Measurements from ENCODE around the gene SP5.

GRCh38 chr2:170665743-170666142 is 49.4 kb upstream of the SP5 start:
- TF ChIP-seq POLR2A (IDR thresholded peaks at IDR 0.05) (no peak), EP300 (IDR thresholded peaks at IDR 0.05) (no peak)
- TF ChIP-seq, protein P1, sequence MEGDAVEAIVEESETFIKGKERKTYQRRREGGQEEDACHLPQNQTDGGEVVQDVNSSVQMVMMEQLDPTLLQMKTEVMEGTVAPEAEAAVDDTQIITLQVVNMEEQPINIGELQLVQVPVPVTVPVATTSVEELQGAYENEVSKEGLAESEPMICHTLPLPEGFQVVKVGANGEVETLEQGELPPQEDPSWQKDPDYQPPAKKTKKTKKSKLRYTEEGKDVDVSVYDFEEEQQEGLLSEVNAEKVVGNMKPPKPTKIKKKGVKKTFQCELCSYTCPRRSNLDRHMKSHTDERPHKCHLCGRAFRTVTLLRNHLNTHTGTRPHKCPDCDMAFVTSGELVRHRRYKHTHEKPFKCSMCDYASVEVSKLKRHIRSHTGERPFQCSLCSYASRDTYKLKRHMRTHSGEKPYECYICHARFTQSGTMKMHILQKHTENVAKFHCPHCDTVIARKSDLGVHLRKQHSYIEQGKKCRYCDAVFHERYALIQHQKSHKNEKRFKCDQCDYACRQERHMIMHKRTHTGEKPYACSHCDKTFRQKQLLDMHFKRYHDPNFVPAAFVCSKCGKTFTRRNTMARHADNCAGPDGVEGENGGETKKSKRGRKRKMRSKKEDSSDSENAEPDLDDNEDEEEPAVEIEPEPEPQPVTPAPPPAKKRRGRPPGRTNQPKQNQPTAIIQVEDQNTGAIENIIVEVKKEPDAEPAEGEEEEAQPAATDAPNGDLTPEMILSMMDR (IDR thresholded peaks at IDR 0.05), result no peak
